ENCODE results near the gene LTBP2.

Gene LTBP2

GRCh38 chr14:74586681-74587362 lies 25.2 kb downstream of the LTBP2 start:
- no peak for DNase-seq

GRCh38 chr14:74585406-74586335 lies 26.4 kb downstream of the LTBP2 start:
- no peak for DNase-seq

GRCh38 chr14:74584951-74585350 lies 27.1 kb downstream of the LTBP2 start:
- no peak for DNase-seq

GRCh38 chr14:74583689-74584434 lies 28.2 kb downstream of the LTBP2 start:
- DNase-seq: no peak

GRCh38 chr14:74582910-74583581 lies 29.0 kb downstream of the LTBP2 start:
- no peak for DNase-seq

- DNase-seq: no peak
Observed at GRCh38 chr14:74580275-74580672, 31.8 kb downstream of the LTBP2 start.

GRCh38 chr14:74579447-74580274 lies 32.4 kb downstream of the LTBP2 start:
- DNase-seq: no peak

GRCh38 chr14:74578479-74578878 lies 33.6 kb downstream of the LTBP2 start:
- no peak for DNase-seq

GRCh38 chr14:74577948-74578275 lies 34.1 kb downstream of the LTBP2 start:
- no peak for DNase-seq

GRCh38 chr14:74577247-74577947 lies 34.6 kb downstream of the LTBP2 start:
- DNase-seq: no peak

GRCh38 chr14:74575936-74576335 lies 36.1 kb downstream of the LTBP2 start:
- no peak for DNase-seq

GRCh38 chr14:74575507-74575906 lies 36.5 kb downstream of the LTBP2 start:
- DNase-seq: no peak

- no peak for DNase-seq
Observed at GRCh38 chr14:74574706-74575105, 37.3 kb downstream of the LTBP2 start.

GRCh38 chr14:74574090-74574433 lies 38.0 kb downstream of the LTBP2 start:
- DNase-seq: no peak

- DNase-seq: no peak
Observed at GRCh38 chr14:74573421-74574089, 38.5 kb downstream of the LTBP2 start.

GRCh38 chr14:74572726-74573301 lies 39.2 kb downstream of the LTBP2 start:
- no peak for DNase-seq

GRCh38 chr14:74571901-74572725 lies 39.9 kb downstream of the LTBP2 start:
- DNase-seq: no peak

- no peak for DNase-seq
Observed at GRCh38 chr14:74571441-74571841, 40.6 kb downstream of the LTBP2 start.

- no peak for DNase-seq
Observed at GRCh38 chr14:74570696-74571095, 41.3 kb downstream of the LTBP2 start.
